ENCODE results near the gene PNPLA6. TPM values are rescaled to one million over a fixed set of nuclear protein-coding genes. Genes with fewer than 3 reads are reported as not detected.

The PNPLA6 gene
- total RNA-seq (2022; extraction: Qiagen RNA extraction; ENCODE audit: low read depth), result 29.3 to 37.6 TPM (median 34.5 TPM) in 5 replicates

DNA sequence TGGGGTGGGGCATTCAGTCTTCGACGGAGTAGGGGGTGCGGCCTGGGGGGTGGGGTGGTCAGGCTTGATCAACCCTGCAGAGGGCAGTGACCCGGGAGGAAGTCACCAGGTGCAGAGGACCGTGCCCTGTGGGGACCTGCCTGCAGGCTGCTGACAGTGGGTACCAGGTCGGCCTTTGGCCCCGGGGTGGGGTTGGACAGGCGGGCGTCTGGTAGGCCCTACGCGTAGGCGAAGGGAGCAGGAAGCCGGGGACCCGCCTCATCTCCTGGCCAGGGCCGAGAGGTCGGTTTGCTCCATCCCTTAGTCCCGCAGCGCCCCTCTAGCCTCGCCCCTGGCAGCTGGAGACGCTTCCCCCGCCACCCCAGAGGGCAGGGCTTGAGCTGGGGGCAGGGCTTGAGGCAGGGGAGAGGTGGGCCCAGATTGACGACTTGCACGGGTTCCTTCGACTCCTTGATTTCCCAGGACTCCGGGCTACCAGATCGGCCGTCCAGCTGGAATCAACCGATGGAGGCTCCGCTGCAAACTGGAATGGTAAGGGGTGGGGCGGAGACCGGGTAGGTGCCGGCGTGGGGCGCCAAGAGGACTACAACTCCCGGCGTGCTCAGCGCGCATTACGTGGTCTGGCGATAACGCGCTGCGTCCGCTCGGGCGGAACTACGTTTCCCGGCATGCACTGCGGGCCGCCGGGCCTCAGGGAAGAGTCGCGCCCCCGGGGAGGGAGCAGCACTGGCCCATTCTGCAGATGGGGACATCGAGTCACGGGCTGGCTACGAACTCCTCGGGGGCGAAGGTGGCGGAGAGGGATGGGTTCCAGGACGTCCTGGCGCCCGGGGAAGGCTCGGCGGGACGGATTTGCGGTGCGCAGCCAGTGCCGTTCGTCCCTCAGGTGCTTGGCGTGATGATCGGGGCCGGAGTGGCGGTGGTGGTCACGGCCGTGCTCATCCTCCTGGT lies at the start of gene PNPLA6:
Gene PNPLA6, plus strand, starts transcription at position 671 of the 951 bp plus-strand sequence. Its CDS starts 72 bp downstream, at position 743.

DNA sequence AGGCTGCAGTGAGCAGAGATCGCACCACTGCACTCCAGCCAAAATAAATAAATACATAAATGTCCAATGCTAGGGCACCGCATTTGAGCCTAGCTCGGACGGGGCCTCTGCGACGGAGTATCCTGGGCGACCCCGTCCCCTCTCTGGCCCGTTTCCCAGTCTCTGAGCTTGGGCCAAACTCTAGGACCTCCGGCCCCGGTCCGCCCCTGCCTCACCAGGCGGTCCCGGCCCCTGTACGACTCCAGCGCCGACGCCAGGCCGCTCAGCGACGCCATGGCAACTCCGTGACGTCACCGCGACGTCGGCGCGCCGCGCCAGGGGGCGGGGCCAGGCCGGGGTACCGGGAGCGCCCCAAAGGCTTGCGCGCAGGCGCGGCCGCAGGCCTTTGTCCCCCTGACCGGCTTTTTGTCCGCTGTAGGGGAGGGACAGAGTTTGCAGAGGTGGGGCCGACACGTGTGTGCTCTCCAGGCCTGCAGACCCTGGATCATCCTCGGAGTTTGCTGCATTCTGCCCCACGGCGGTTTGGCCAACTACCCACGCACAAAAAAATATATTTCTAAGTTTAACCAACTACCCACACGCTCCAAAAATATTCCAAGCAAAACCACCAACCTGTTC lies 46.7 kb upstream of the PNPLA6 start, which contains the start of gene PEX11G:
Gene PEX11G, minus strand, starts transcription at position 300 of the 618 bp plus-strand sequence. Its CDS starts 25 bp downstream, at position 275.

GRCh38 chr19:7515645-7516151 lies 19.8 kb upstream of the PNPLA6 start, which contains the start of gene ZNF358:
TSS of gene ZNF358 (plus strand) at chr19:7516103. CDS start at chr19:7519243, 3,140 bp downstream.

DNA sequence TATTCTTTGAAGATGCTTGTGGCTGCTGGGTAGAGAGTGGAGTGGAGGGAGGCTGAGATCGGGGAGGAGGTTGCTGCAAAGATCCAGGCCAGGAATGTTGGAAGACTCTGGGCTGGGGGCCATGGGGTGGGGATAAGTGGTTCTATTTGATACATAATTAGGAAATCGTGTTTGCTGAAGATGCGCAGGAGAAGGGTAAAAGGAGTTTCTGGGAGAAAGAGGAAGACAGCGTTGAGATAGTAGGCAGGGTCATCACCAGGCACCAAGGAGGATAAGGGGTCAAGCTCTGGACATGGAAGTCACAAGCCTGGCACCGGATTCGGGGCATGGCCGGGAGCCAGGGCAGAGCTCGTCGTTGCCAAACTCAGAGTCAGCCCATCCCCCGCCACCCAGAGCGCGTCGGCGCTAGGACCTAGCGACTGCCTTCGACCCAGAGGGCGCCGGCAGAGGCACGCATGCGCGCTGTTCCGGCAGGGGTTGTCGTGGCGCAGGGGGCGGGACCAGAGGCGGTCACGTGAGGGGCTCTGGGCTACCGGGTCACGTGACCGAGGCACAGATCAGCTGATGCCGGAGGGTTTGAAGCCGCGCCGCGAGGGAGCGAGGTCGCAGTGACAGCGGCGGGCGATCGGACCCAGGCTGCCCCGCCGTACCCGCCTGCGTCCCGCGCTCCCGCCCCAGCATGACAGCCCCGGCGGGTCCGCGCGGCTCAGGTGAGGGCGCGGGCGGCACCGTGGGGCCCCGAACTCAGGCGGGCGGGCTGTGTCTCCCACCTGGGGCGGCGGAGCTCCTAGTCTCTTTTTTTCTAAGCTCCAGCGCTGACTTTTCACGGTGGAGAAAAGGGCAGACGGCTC lies 13.2 kb upstream of the PNPLA6 start, which contains the start of gene MCOLN1:
Gene MCOLN1, plus strand, starts transcription at position 553 of the 851 bp plus-strand sequence. Its CDS starts 127 bp downstream, at position 680.

DNA sequence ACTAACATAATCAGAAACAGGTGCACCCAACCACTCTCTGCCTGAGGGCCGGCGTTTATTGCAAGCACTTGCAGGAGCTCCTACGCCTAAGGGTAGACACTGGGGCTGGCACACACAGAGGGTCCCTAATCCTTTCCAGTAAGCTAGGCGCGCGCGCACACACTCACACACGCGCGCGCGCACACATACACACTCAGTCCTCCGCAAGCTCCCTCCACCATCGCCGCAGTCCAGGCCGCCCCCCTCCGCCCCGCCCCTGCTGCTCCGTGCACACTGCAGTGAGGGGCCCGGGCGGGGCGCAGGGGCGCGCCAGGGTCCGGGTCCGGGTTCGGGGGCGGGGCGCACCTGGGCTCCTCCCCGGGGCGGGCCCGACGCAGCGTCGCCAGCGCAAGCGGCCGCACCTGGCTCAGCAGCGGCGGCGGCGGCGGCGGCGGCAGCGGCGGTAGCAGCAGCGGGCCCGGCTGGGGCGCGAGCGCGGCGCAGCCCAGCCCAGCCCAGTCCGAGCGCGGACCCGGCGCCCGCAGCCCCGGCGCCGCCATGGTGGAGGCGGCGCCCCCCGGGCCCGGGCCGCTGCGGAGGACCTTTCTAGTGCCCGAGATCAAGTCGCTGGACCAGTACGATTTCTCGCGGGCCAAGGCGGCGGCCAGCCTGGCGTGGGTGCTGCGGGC lies 60.1 kb downstream of the PNPLA6 start, which contains the start of gene CAMSAP3:
Gene CAMSAP3, plus strand, starts transcription at position 398 of the 668 bp plus-strand sequence. Its CDS starts 140 bp downstream, at position 538.

Other genes starting within 250 kb of the PNPLA6 start
- gene INSR, start 241.3 kb upstream of the PNPLA6 start, total RNA-seq (2022; extraction: Qiagen RNA extraction; ENCODE audit: low read depth), result 1.8 to 3.3 TPM (median 3.1 TPM) in 5 replicates
- 54.5 to 68.1 TPM (median 66.5 TPM) in 5 replicates for gene ARHGEF18, start 186.8 kb upstream of the PNPLA6 start, total RNA-seq (2022; extraction: Qiagen RNA extraction; ENCODE audit: low read depth)
- 1.6 to 2.4 TPM (median 2.1 TPM) in 5 replicates for gene PEX11G, start 46.7 kb upstream of the PNPLA6 start, total RNA-seq (2022; extraction: Qiagen RNA extraction; ENCODE audit: low read depth)
- 15.8 to 19.1 TPM (median 17.3 TPM) in 5 replicates for gene ZNF358, start 19.6 kb upstream of the PNPLA6 start, total RNA-seq (2022; extraction: Qiagen RNA extraction; ENCODE audit: low read depth)
- 7.1 to 13.4 TPM (median 12.1 TPM) in 5 replicates for gene MCOLN1, start 13.1 kb upstream of the PNPLA6 start, total RNA-seq (2022; extraction: Qiagen RNA extraction; ENCODE audit: low read depth)
- gene CAMSAP3, start 60.1 kb downstream of the PNPLA6 start, total RNA-seq (2022; extraction: Qiagen RNA extraction; ENCODE audit: low read depth), result 4.0 to 5.8 TPM (median 5.0 TPM) in 5 replicates
- gene XAB2, start 93.8 kb downstream of the PNPLA6 start, total RNA-seq (2022; extraction: Qiagen RNA extraction; ENCODE audit: low read depth), result 21.3 to 25.7 TPM (median 24.5 TPM) in 5 replicates
- gene PET100, start 94.1 kb downstream of the PNPLA6 start, total RNA-seq (2022; extraction: Qiagen RNA extraction; ENCODE audit: low read depth), result 50.7 to 71.4 TPM (median 57.1 TPM) in 5 replicates
- not detected in 5 replicates for gene PCP2, start 98.0 kb downstream of the PNPLA6 start, total RNA-seq (2022; extraction: Qiagen RNA extraction; ENCODE audit: low read depth)
- gene STXBP2, start 101.4 kb downstream of the PNPLA6 start, total RNA-seq (2022; extraction: Qiagen RNA extraction; ENCODE audit: low read depth), result 32.9 to 41.8 TPM (median 40.6 TPM) in 5 replicates
- gene RETN, start 133.3 kb downstream of the PNPLA6 start, total RNA-seq (2022; extraction: Qiagen RNA extraction; ENCODE audit: low read depth), result not detected in 5 replicates
- not detected in 5 replicates for gene MCEMP1, start 141.4 kb downstream of the PNPLA6 start, total RNA-seq (2022; extraction: Qiagen RNA extraction; ENCODE audit: low read depth)
- 52.4 to 111 TPM (median 106 TPM) in 5 replicates for gene TRAPPC5, start 145.1 kb downstream of the PNPLA6 start, total RNA-seq (2022; extraction: Qiagen RNA extraction; ENCODE audit: low read depth)
- gene FCER2, start 166.4 kb downstream of the PNPLA6 start, total RNA-seq (2022; extraction: Qiagen RNA extraction; ENCODE audit: low read depth), result not detected in 5 replicates
- gene CLEC4G, start 196.4 kb downstream of the PNPLA6 start, total RNA-seq (2022; extraction: Qiagen RNA extraction; ENCODE audit: low read depth), result not detected in 5 replicates
- not detected in 5 replicates for gene CD209, start 211.8 kb downstream of the PNPLA6 start, total RNA-seq (2022; extraction: Qiagen RNA extraction; ENCODE audit: low read depth)
- not detected in 5 replicates for gene CLEC4M, start 227.5 kb downstream of the PNPLA6 start, total RNA-seq (2022; extraction: Qiagen RNA extraction; ENCODE audit: low read depth)

Data from A549 treated with GW870086 at 1 μM for 4 hours (cell line).